Memory B cell (primary cell): Measurements from ENCODE around the gene KCNS1.

Experiments used
- ATAC-seq: fragments of 150-1000 bp; cut with Tn5 transposase; 2 replicates; pipeline ENCODE4 v1.10.0; 2021; ENCODE audit warnings: low read depth, mild to moderate bottlenecking, moderate library complexity
- DNase-seq, 2 donors: peaks; one replicate each; pipeline ENCODE4 v3.0.0; 2022; ENCODE audit warnings: low spot score in 2 of 2
- H3K27ac Mint-ChIP-seq: one replicate; pipeline ENCODE4 v1.8.0; 2022; ENCODE audit warnings: mild to moderate bottlenecking, moderate library complexity, mixed read lengths
- H3K27me3 Mint-ChIP-seq: one replicate; pipeline ENCODE4 v1.8.0; 2022; ENCODE audit warnings: mixed read lengths
- H3K36me3 Mint-ChIP-seq: one replicate; pipeline ENCODE4 v1.8.0; 2022; ENCODE audit warnings: mild to moderate bottlenecking, mixed read lengths
- H3K4me1 Mint-ChIP-seq: one replicate; pipeline ENCODE4 v1.8.0; 2022; ENCODE audit warnings: mixed read lengths
- H3K4me3 Mint-ChIP-seq: one replicate; pipeline ENCODE4 v1.8.0; 2022; ENCODE audit warnings: mild to moderate bottlenecking, moderate library complexity, mixed read lengths
- H3K9me3 Mint-ChIP-seq: one replicate; pipeline ENCODE4 v1.8.0; 2022; ENCODE audit warnings: mixed read lengths

KCNS1 gene

DNA sequence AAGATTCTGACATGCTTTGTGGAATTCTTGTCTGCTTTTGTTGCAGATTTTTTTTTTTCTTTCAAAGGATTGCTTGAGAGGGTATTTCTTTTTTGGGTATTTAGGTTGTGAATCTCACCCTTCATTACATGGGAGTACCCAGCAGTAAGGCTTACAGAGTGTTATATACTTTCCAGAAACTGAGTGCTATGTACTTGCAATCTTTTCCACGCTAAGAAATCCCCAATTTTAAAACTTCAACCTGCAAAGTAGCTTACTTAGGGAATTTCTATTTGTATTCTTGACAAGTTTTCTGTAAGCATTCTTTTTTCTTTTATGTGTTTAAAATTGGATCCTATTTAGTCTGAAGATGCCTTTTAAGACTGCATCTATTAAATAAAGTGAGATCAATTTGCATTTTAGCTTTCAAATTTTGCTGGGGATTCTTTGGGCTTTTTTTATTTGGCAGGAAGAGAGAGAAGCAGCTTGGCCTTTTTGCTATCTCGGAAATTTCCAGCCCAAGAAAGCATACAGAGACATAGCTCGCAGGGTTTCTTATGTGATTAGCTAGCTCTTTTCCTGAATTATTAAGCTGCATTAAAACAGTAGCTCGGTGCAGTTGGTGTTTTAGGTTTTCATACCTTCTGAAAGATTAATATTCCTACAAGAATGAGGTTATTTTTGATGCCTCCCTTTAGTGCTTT lies 42.6 kb downstream of the KCNS1 start:
- Mint-ChIP-seq H3K27me3 (no peaks in the 10 kb centered on the region), H3K27ac (peak overlapping the region; percentile 82), H3K9me3 (no peaks in the 10 kb centered on the region), H3K4me1 (peaks cover 39% of the 10 kb centered on the region), H3K4me3 (no peak overlapping the region), H3K36me3 (peaks cover 32% of the 10 kb centered on the region)
- ATAC-seq, result no peak
- DNase-seq, result no peak

DNA sequence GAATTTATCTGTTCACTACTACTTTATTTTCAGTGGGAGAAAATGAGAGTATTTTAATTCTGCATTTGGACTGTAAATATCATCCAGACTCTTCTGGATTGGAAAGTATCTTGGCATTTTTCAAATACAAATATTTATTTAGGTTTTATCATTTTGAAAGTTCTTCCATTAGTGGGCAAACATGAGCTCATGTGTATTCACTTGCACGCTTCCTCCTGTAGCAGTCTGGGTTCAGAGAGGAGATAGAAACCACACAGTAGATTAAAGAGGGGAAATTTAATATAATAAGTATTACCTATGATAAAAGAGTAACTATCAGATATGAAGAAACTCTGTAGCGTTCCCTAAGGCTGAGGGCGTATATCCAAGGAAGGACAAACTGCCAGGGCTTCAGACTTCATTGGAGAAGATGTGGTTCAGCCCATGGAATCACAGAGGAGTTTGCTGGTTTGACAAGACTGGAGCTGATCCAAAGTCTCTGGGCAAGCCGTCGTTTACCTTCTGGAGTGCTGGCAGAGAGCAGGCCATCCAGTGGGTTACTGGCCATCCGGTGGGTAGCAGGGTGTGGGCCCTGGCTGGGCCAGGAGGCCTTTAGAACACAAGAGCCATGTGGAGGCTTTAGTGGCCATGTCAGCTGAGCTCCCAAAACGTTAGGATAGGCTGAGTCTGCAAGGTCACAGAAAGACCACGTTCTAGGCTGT lies 44.3 kb downstream of the KCNS1 start:
- Mint-ChIP-seq H3K27me3 (no peaks in the 10 kb centered on the region), H3K4me3 (no peak overlapping the region), H3K4me1 (peaks cover 50% of the 10 kb centered on the region), H3K9me3 (no peaks in the 10 kb centered on the region), H3K36me3 (peaks cover 25% of the 10 kb centered on the region), H3K27ac (peak overlapping the region; percentile 82)
- ATAC-seq (no peak), DNase-seq (no peak)

DNA sequence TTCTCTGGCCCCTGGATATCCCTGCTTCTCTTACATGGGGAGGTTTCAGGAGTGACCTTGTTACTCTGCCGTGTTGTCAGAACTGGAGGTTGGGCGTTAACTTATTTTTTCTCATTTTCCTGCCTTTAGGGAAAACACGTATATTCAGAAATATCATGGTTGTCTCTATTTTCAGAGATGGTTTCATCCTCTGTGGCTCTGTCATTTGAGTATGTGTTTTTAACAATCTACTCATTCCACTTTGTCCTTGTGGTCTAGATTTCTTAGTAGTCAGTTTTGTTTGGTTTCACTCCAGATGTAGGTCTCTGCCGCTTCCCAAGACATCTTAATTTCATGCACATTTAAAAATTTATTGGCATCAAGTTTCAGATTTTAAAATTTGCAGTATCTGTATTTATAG lies 45.9 kb downstream of the KCNS1 start:
- Mint-ChIP-seq H3K36me3 (peaks cover 21% of the 10 kb centered on the region), H3K9me3 (no peaks in the 10 kb centered on the region), H3K4me1 (peaks cover 47% of the 10 kb centered on the region), H3K27ac (peak overlapping the region; percentile 81), H3K4me3 (no peak overlapping the region), H3K27me3 (no peaks in the 10 kb centered on the region)
- ATAC-seq (no peak), DNase-seq (no peak)

DNA sequence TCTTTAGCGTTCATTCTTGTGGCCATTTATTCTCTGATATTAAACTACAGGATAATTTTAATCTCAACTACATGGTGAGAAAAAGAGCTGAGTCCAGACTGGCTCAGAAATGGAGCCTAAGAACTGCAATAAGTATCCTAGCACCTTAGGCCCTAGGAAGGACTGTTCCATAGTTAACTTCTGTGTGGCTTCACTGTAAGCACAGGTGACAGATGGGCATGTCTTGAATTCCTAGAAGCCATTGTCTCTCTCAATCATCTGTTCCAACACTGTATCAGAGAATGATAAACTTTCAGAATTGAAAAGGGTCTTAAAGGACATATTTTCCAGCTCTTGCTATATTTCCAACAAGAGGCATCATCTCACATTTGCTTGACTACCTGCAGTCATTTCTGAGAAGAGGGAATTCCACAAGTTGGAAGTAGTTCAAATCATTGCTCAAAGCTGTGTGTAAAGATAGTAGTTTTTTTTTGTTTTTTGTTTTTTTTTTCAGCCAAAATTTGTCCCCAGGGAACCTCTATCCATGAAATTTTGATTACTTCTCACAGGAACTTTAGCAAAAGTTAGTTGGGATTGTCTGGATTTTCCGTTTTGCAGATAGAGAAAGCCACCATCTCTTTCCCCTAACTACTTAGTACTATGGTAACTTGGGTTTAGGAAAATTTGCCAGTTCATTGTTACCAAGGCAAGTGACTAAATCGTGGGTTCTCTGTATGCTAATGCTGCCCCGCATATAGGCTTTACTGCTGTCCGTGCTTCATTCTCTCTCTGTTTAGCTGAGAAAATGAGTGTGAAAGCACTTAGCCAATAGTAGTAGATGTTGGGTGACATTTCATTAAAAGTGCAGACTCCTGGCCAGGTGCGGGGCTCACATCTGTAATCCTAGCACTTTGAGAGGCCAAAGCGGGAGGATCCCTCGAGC lies 47.2 kb downstream of the KCNS1 start:
- peak overlapping the region; percentile 45 for H3K4me3 Mint-ChIP-seq
- no peaks in the 10 kb centered on the region for H3K9me3 Mint-ChIP-seq
- H3K27me3 Mint-ChIP-seq, result no peaks in the 10 kb centered on the region
- ATAC-seq, result no peak
- peaks cover 23% of the 10 kb centered on the region for H3K36me3 Mint-ChIP-seq
- DNase-seq, result no peak
- peaks cover 50% of the 10 kb centered on the region for H3K4me1 Mint-ChIP-seq
- H3K27ac Mint-ChIP-seq, result peak overlapping the region; percentile 84

DNA sequence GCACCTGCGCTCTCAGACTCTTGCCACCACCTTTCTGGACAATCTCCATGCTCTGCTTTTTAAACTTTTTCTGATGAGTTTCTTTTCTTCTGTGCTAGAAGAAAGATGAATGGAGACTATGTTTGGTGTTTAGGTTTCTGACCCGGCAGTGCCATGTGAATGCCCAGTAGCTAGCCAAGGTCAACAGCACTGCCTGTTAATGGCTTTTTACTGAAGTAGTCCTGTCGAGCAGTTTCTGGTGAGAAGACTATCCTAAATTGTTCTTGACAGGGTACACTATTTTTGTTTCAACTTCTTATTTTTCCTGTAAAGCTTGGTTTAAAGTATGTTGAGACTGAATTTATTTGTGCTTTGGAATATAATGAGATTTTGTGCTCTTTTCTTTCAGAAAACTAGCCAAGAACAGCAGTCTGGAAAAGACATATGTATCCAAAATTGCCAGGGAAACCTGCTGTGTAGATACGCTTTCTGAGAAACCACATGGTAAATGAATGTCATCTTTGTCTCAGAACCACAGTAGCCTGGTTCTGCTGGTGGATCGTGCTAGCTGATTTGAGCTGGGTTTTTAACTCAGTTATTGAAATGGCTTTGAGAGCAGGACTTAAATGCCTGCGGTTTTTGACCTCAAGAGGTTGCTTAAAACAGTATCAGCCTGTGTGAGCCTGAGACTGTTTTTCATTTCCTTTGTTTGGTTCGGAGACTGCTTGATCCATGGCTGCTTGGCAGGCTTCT lies 48.1 kb downstream of the KCNS1 start:
- H3K9me3 Mint-ChIP-seq, result no peaks in the 10 kb centered on the region
- no peaks in the 10 kb centered on the region for H3K27me3 Mint-ChIP-seq
- peaks cover 50% of the 10 kb centered on the region for H3K4me1 Mint-ChIP-seq
- H3K4me3 Mint-ChIP-seq, result peak overlapping the region; percentile 45
- peak; percentile 34 for ATAC-seq
- peaks cover 28% of the 10 kb centered on the region for H3K36me3 Mint-ChIP-seq
- H3K27ac Mint-ChIP-seq, result peak overlapping the region; percentile 84
- DNase-seq, result no peak

DNA sequence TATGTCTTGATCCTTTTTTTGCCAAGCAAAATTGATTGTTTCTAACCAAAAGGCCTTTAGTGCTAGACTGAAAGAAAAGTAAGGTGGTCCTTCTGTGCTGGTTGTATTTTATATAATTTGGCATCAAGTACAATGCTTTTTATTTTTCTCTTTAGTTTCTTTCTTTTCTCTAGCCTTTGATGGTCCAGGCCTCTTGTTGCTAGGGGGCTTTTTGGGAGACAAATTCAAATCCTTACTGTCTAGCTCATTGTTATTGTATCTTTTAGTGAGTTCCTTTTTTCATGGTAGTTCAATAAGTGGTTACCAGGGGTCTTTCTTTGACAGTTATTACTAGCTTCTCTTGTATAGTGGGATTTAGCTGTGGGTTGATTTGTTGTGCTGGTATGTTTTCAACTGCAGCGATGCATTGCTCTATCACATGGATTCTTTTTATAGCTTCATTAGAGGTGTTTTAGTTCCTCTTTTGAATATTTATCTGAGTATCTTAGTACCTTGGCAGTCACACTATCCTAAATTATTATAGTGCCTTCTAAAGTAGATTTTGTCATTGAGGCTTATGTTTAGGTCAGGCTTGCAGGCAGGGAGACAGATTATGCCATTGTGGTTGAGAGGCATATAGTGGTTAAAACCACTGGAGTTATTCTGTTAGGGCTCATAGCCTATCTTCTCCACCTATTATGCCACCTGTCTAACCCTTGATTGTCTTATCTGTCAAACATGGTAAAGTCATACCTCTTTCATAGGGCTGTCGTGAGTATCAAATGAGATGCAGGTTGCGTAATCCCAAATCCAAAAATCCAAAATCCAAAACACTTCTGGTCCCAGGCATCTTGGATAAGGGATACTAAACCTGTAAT lies 49.5 kb downstream of the KCNS1 start:
- Mint-ChIP-seq H3K27ac (peak overlapping the region; percentile 84), H3K36me3 (peaks cover 21% of the 10 kb centered on the region), H3K4me3 (peak overlapping the region; percentile 73), H3K4me1 (peaks cover 45% of the 10 kb centered on the region), H3K27me3 (no peaks in the 10 kb centered on the region), H3K9me3 (no peaks in the 10 kb centered on the region)
- DNase-seq (peak in 1 of 2 donors; percentile 16), ATAC-seq (peak; percentile 88)

DNA sequence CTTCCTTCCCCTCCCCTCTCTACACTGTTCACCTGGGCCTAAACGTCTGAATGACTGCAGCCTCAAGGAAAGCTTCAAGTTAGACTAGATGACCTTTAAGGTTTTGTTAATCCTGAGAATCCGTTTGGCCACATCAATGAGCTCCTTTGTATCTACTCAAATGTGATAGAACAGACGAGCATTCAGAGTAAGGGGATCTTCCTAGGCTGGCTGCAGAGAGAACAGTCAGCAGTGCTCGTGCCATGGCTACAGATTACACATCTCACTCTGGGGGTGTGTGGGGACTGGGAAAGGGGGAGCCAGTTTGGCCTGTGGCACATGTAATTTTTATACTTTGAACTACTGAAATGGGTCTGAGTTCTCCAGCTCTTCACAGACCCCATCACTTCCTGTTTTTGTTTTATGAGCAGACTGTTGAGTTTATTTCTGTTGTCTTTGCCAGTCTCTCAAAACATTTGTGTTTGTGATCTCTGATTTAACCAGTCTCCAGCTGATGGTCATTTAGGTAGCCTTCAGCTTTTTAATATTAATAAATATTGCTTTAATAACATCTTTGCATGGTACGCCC lies 50.9 kb downstream of the KCNS1 start:
- H3K4me3 Mint-ChIP-seq, result peak overlapping the region; percentile 60
- H3K36me3 Mint-ChIP-seq, result peaks cover 14% of the 10 kb centered on the region
- H3K9me3 Mint-ChIP-seq, result no peaks in the 10 kb centered on the region
- DNase-seq (no peak), ATAC-seq (no peak)
- H3K27me3 Mint-ChIP-seq, result no peaks in the 10 kb centered on the region
- H3K27ac Mint-ChIP-seq, result peak overlapping the region; percentile 96
- peaks cover 43% of the 10 kb centered on the region for H3K4me1 Mint-ChIP-seq

DNA sequence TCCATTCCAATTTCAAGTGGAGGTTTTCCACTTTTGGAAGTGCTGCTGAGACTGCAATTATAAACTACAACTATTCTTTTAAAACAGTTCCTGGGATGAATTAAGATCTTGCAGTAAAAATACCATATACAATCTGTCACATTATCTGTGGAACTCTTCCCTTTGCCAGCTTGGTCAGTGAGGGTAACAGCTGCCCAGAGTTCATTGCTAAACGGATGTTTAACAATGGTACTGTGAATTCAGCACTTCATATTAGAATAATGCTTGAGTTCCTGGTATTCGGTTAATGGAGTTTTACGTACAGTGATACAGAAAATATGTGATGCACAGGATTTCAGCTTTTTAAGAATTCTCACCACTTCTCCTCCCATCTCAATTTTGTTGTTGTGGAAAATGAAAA lies 51.5 kb downstream of the KCNS1 start:
- Mint-ChIP-seq H3K9me3 (no peaks in the 10 kb centered on the region), H3K4me3 (peak overlapping the region; percentile 60), H3K27me3 (no peaks in the 10 kb centered on the region), H3K27ac (peak overlapping the region; percentile 96), H3K4me1 (peaks cover 40% of the 10 kb centered on the region), H3K36me3 (peaks cover 14% of the 10 kb centered on the region)
- DNase-seq (no peak), ATAC-seq (no peak)

DNA sequence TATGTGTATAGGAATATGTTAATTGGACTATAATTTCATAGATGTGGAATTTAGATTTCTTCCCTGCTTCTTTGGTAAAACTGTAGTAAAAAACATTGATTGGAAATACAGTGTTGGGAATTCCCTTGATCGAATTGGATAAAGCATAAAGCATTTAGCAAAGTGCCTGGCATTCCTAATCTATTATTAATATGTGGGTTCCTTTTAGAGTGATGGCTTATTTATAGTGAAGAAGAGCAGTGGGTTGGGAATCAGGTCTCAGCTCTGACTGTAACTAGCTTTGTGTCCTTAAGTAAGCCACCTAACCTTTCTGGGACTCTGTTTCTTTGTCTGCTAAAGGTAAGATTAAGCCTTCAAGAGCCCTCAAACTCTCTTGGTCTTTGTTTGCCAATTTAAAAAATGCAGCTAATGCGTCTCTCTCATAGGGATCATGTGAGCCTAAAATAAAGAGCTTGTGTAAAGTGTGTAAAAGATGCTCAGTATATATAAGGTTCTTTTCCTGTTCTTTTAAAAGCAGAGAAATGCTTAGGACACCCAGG lies 53.3 kb downstream of the KCNS1 start:
- Mint-ChIP-seq H3K9me3 (no peaks in the 10 kb centered on the region), H3K27me3 (no peaks in the 10 kb centered on the region), H3K4me1 (peaks cover 36% of the 10 kb centered on the region), H3K36me3 (peaks cover 22% of the 10 kb centered on the region), H3K4me3 (no peak overlapping the region), H3K27ac (peak overlapping the region; percentile 71)
- DNase-seq, result no peak
- ATAC-seq, result no peak

DNA sequence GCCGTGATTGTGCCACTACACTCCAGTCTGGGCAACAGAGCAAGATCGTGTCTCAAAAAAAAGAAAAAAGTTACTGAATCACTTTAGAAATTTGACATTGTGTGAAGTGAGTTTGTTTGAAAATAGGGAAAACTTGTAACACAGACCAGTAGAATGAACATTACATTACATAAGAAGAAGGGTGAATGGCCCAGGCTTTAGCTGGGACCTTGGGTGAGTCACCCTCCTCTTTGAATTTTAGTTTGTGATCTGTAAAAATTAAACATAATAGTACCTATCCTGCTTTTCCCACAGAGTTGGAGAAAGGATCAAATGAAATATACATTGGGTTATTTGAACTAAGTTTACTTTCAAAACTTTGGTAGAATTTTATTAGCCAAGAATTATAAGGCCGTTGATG lies 56.3 kb downstream of the KCNS1 start:
- Mint-ChIP-seq H3K4me1 (peaks cover 25% of the 10 kb centered on the region), H3K36me3 (peaks cover 34% of the 10 kb centered on the region), H3K9me3 (no peaks in the 10 kb centered on the region), H3K27me3 (no peaks in the 10 kb centered on the region), H3K4me3 (no peak overlapping the region), H3K27ac (no peak overlapping the region)
- no peak for ATAC-seq
- no peak for DNase-seq

DNA sequence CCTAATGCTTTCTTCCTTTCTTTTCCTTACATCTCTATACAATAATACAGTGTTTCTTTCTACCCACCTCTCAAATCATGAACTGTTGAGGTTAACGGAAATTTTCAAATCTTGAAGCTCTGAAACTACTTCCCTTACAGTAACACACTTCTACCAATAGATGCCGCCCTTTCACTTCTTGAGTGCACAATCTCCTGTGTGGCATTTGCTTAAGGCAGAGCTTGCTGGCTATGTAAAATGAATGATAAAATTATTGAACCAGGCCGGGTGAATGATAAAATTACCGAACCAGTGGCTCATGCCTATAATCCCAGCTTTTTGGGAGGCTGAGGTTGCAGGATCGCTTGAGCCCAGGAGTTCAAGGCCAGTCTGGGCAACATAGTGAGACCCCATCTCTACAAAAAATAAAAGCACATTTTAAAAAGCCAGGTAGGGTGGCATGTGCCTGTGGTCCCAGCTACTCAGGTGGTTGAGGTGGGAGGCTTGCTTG lies 56.8 kb downstream of the KCNS1 start:
- H3K9me3 Mint-ChIP-seq, result no peaks in the 10 kb centered on the region
- H3K36me3 Mint-ChIP-seq, result peaks cover 34% of the 10 kb centered on the region
- peaks cover 22% of the 10 kb centered on the region for H3K4me1 Mint-ChIP-seq
- DNase-seq (peak; percentile 18 to 56), ATAC-seq (peak; percentile 86)
- no peak overlapping the region for H3K4me3 Mint-ChIP-seq
- H3K27me3 Mint-ChIP-seq, result no peaks in the 10 kb centered on the region
- peak overlapping the region; percentile 77 for H3K27ac Mint-ChIP-seq

DNA sequence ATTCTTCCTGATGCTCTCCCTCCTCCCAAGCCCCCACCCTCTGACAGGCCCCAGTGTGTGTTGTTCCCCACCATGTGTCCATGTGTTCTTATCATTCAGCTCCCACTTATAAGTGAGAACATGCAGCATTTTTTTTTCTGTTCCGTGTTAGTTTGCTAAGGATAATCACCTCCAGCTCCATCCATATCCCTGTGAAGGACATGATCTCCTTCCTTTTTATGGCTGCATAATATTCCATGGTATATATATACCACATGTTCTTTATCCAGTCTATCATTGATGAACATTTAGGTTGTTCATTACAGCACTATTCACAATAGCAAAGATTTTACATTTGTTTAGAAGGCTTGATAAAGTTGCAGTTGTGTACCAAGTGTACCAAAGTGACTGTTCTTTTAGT lies 57.9 kb downstream of the KCNS1 start:
- H3K9me3 Mint-ChIP-seq, result no peaks in the 10 kb centered on the region
- H3K36me3 Mint-ChIP-seq, result peaks cover 27% of the 10 kb centered on the region
- H3K27ac Mint-ChIP-seq, result peak overlapping the region; percentile 87
- no peaks in the 10 kb centered on the region for H3K27me3 Mint-ChIP-seq
- H3K4me3 Mint-ChIP-seq, result no peak overlapping the region
- no peak for DNase-seq
- ATAC-seq, result no peak
- peaks cover 18% of the 10 kb centered on the region for H3K4me1 Mint-ChIP-seq
